Caco-2 (cell line): ENCODE measurements around the gene ZNF45. TPM values are rescaled to one million over a fixed set of nuclear protein-coding genes. Genes with fewer than 3 reads are reported as not detected.

Source experiments
- BruUV-seq: library from RNA; stranded (reverse); fragments of 400-500 nt; replicated peaks from 2 replicates; lab custom pipeline; 2021; lab: Mats Ljungman, UMichigan
- CTCF ChIA-PET: fragments of 300-600 bp; sonication (Branson Sonifier 250); formaldehyde crosslinking; loops from one replicate; lab custom pipeline; 2022; ENCODE audit warnings: antibody characterized with exemption; lab: Charles Lee
- POLR2A ChIA-PET: fragments of 300-600 bp; sonication (Branson Sonifier 250); formaldehyde crosslinking; loops from one replicate; lab custom pipeline; 2022; ENCODE audit warnings: antibody characterized with exemption; lab: Charles Lee
- DNase-seq, 2 experiments: peaks; one replicate each; pipeline versions ENCODE4 v3.0.0 to v3.0.0-alpha.2; 2020 to 2022
- H3K27me3 ChIP-seq: replicated peaks from 2 replicates; pipeline ENCODE4 v1.6.0; 2011; ENCODE audit warnings: low read length; ENCODE audit not compliant: control insufficient read depth, insufficient read depth
- H3K36me3 ChIP-seq: 2 replicates; pipeline ENCODE4 v1.5.1; 2011; ENCODE audit warnings: low read length; ENCODE audit not compliant: control insufficient read depth, insufficient read depth
- H3K4me1 ChIP-seq: fragments of 250-450 bp; sonication (Bioruptor Pico); 2 replicates; pipeline ENCODE4 v1.5.1; 2020; ENCODE audit warnings: mild to moderate bottlenecking
- H3K4me3 ChIP-seq: 2 replicates; pipeline ENCODE4 v1.5.1; 2011; ENCODE audit warnings: low read depth, mild to moderate bottlenecking, control low read depth, low read length
- H3K9me3 ChIP-seq: fragments of 250-450 bp; sonication (Bioruptor Pico); 2 replicates; pipeline ENCODE4 v1.5.1; 2020; ENCODE audit warnings: mild to moderate bottlenecking, moderate library complexity
- H3K27ac Mint-ChIP-seq: one replicate; pipeline ENCODE4 v1.8.0; 2022; ENCODE audit warnings: mixed read lengths; ENCODE audit not compliant: unreplicated experiment
- H3K27me3 Mint-ChIP-seq: one replicate; pipeline ENCODE4 v1.8.0; 2022; ENCODE audit warnings: mixed read lengths; ENCODE audit not compliant: insufficient read depth, unreplicated experiment
- H3K36me3 Mint-ChIP-seq: one replicate; pipeline ENCODE4 v1.8.0; 2022; ENCODE audit warnings: mild to moderate bottlenecking, mixed read lengths; ENCODE audit not compliant: insufficient read depth, unreplicated experiment
- H3K4me1 Mint-ChIP-seq: one replicate; pipeline ENCODE4 v1.8.0; 2022; ENCODE audit warnings: low read depth, mixed read lengths; ENCODE audit not compliant: unreplicated experiment
- H3K4me3 Mint-ChIP-seq: one replicate; pipeline ENCODE4 v1.8.0; 2022; ENCODE audit warnings: mild to moderate bottlenecking, moderate library complexity, mixed read lengths; ENCODE audit not compliant: unreplicated experiment
- H3K9me3 Mint-ChIP-seq: one replicate; pipeline ENCODE4 v1.8.0; 2022; ENCODE audit warnings: mixed read lengths; ENCODE audit not compliant: unreplicated experiment
- intact Hi-C: fragments of 100-400 bp; cut with micrococcal nuclease; formaldehyde crosslinking; loops from one replicate; pipeline ENCODE4 v1.10.0; 2022; ENCODE audit not compliant: unreplicated experiment
- total RNA-seq: library from RNA; stranded (reverse); gene quantifications from 2 replicates; pipeline ENCODE4 v1.2.3, GENCODE V29; 2022
- TF ChIP-seq, protein P1 (sequence below), 2 experiments: fragments of 200-600 bp in 1 of 2; IDR thresholded peaks; 1 replicate in 1 of 2; 2 replicates in 1 of 2; pipeline versions ENCODE4 v1.5.1 to v1.8.0; 2011 to 2022; ENCODE audit warnings: antibody characterized with exemption in 1 of 2, control low read depth in 1 of 2, inconsistent platforms in 1 of 2, low read depth in 1 of 2, low read length in 1 of 2, mild to moderate bottlenecking in 1 of 2, moderate library complexity in 1 of 2; ENCODE audit not compliant: insufficient read depth in 1 of 2, severe bottlenecking in 1 of 2, unreplicated experiment in 1 of 2

Gene ZNF45
- total RNA-seq, 1 experiment from 2014 or later, result 14.8 TPM

DNA sequence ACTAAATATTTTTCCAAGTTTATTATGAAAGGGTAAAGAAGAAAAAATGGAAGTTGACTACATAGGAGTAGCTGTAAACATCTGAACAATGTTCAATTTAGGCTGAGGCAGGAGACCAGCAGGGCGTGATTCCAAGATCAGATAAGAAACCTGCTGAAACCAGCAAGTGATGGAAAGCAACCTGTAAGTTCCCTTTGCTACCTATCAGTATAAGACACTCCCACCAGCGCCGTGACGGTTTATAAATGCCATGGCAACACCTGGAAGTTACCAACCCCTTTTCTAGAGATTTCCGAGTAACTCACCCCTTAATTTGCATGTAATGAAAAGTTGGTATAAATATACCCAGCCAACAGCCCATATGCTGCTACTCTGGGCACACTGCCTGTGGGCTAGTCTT is 1.1 kb upstream of the ZNF45 start:
- H3K27me3 ChIP-seq, result no peaks in the 10 kb centered on the region
- POLR2A ChIA-PET, result interaction anchor here (1.0 to 1.5 kb wide), 3 partner anchors 15 to 158 kb away, joined by 4 to 10 read pairs (median 5); partner anchors contain the start of genes ZNF221, ZNF224 and ZNF283
- H3K36me3 ChIP-seq, result no peaks in the 10 kb centered on the region; the same call in 1 of the 2 replicates
- TF ChIP-seq, protein P1, sequence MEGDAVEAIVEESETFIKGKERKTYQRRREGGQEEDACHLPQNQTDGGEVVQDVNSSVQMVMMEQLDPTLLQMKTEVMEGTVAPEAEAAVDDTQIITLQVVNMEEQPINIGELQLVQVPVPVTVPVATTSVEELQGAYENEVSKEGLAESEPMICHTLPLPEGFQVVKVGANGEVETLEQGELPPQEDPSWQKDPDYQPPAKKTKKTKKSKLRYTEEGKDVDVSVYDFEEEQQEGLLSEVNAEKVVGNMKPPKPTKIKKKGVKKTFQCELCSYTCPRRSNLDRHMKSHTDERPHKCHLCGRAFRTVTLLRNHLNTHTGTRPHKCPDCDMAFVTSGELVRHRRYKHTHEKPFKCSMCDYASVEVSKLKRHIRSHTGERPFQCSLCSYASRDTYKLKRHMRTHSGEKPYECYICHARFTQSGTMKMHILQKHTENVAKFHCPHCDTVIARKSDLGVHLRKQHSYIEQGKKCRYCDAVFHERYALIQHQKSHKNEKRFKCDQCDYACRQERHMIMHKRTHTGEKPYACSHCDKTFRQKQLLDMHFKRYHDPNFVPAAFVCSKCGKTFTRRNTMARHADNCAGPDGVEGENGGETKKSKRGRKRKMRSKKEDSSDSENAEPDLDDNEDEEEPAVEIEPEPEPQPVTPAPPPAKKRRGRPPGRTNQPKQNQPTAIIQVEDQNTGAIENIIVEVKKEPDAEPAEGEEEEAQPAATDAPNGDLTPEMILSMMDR (IDR thresholded peaks at IDR 0.05; ENCODE audit: insufficient read depth in 1 of 2, low read depth in 1 of 2, low read length in 1 of 2, severe bottlenecking in 1 of 2, unreplicated experiment in 1 of 2), result no peak
- peaks cover 5% of the 10 kb centered on the region; the same call in 1 of the 2 replicates for H3K4me1 ChIP-seq
- Mint-ChIP-seq H3K27me3 (peaks cover 3% of the 10 kb centered on the region), H3K4me1 (peaks cover 11% of the 10 kb centered on the region), H3K27ac (no peak overlapping the region), H3K36me3 (peaks cover 6% of the 10 kb centered on the region), H3K4me3 (peak overlapping the region; percentile 94), H3K9me3 (peaks cover 11% of the 10 kb centered on the region)
- no TSS peak for BruUV-seq
- 0 out of 2 replicates have a peak, but pooled peaks cover 7% of the 10 kb centered on the region for H3K9me3 ChIP-seq
- no peak overlapping the region for H3K4me3 ChIP-seq
- no peak for DNase-seq
- CTCF ChIA-PET, result interaction anchor here (0.6 to 1.6 kb wide), 2 partner anchors 15 to 283 kb away, joined by 3 to 6 read pairs; partner anchors contain the start of gene ZNF221
- intact Hi-C loops, result loop anchor here (5.0 kb wide), 1 partner anchor 46 kb away; the partner anchor contains the start of gene ZNF155

DNA sequence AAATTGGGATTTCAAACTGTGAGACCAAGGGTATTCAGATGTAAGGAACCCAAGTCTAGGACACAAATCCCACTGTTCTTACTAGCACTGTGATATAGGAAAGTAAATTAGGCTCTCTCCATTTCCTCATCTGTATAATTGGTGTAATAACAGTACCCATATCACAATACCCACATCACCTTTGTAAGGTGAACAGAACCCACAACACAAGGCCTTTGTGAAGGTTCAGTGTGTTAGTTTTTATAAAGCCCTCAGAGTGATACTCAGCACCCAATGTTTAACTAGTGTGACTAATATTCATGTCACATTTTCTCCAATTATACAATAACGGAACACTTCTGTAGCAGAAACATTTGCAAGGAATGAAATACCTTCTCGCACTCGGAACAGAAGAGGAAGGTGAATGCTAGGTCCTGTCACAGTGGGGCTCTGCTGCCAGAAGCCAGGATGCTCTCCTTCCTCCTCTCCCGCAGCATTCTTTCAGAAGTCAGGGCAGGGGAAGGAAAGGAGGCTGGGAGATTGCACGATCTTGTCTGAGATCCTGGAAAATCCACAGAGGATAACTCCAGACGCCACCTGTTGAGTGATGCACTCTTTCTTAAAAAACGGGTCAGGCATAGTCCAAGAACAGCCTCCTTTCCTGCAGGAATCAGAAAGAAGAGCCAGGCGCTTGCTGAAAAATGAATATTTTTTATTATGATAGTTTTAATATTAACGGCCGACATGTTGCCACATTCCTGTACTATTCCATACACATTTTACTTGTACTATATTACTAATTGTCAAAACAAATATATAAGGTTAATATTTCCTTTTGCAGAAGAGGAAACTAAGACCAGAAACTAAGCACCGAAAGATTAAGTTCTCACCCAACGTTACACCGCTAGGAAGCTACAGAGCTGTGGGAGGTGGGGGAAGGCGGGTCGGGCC is 762 bp downstream of the ZNF45 start:
- TSS peak; percentile 72 for BruUV-seq
- Mint-ChIP-seq H3K4me1 (peaks cover 11% of the 10 kb centered on the region), H3K9me3 (peaks cover 11% of the 10 kb centered on the region), H3K27me3 (no peaks in the 10 kb centered on the region), H3K27ac (peak overlapping the region; percentile 88), H3K36me3 (peaks cover 19% of the 10 kb centered on the region), H3K4me3 (peak overlapping the region; percentile 94)
- CTCF ChIA-PET, result interaction anchor here (1.2 to 1.6 kb wide), 2 partner anchors 17 to 33 kb away, joined by 3 to 6 read pairs; partner anchors contain the start of gene ZNF221
- H3K9me3 ChIP-seq, result 0 out of 2 replicates have a peak, but pooled peaks cover 2% of the 10 kb centered on the region
- intact Hi-C loops, result loop anchor here (2.0 kb wide), 1 partner anchor 68 kb away; the partner anchor contains the start of gene ZNF230
- H3K4me3 ChIP-seq, result peak overlapping the region; percentile 52
- H3K27me3 ChIP-seq, result no peaks in the 10 kb centered on the region
- POLR2A ChIA-PET, result interaction anchor here (0.6 to 1.6 kb wide), 3 partner anchors 48 to 230 kb away, joined by 3 to 5 read pairs (median 5); partner anchors contain the start of genes ZNF226 and ZNF283
- peaks cover 5% of the 10 kb centered on the region; the same call in 1 of the 2 replicates for H3K4me1 ChIP-seq
- TF ChIP-seq, protein P1 (IDR thresholded peaks at IDR 0.05; ENCODE audit: insufficient read depth in 1 of 2, low read depth in 1 of 2, low read length in 1 of 2, severe bottlenecking in 1 of 2, unreplicated experiment in 1 of 2), result peak in 1 of 2 experiments; percentile 7
- no peak for DNase-seq
- H3K36me3 ChIP-seq, result no peaks in the 10 kb centered on the region; the same call in 1 of the 2 replicates

DNA sequence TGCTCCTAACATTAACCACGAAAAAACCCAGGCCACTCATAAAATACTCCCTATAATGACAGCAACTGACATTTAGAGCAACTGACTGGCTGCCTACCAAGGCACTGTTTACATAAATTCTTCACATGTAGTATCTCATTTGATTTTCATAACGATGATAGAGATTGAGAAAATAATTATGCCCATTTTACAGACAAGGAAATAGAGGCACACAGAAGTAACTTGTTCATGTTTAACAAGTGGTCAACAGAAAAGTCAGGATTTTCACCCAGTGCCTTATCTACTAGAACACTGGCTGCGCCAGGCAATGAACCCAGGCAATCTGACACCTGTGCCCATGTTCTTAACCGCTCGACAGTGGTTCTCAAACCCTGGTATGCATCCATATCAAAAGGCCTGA is 6.3 kb downstream of the ZNF45 start:
- TF ChIP-seq, protein P1 (IDR thresholded peaks at IDR 0.05; ENCODE audit: insufficient read depth in 1 of 2, low read depth in 1 of 2, low read length in 1 of 2, severe bottlenecking in 1 of 2, unreplicated experiment in 1 of 2), result no peak
- no peaks in the 10 kb centered on the region for H3K4me1 ChIP-seq
- DNase-seq, result no peak
- no peak overlapping the region for H3K4me3 ChIP-seq
- Mint-ChIP-seq H3K27me3 (no peaks in the 10 kb centered on the region), H3K36me3 (peaks cover 52% of the 10 kb centered on the region), H3K4me3 (no peak overlapping the region), H3K27ac (no peak overlapping the region), H3K9me3 (no peaks in the 10 kb centered on the region), H3K4me1 (no peaks in the 10 kb centered on the region)
- H3K9me3 ChIP-seq, result no peaks in the 10 kb centered on the region
- no TSS peak for BruUV-seq
- intact Hi-C loops, result no loop called here
- POLR2A ChIA-PET, result no interaction called here
- H3K36me3 ChIP-seq, result no peaks in the 10 kb centered on the region; the same call in 1 of the 2 replicates
- CTCF ChIA-PET, result no interaction called here
- no peaks in the 10 kb centered on the region for H3K27me3 ChIP-seq
